ENCODE results near the gene CACYBP.

DNA sequence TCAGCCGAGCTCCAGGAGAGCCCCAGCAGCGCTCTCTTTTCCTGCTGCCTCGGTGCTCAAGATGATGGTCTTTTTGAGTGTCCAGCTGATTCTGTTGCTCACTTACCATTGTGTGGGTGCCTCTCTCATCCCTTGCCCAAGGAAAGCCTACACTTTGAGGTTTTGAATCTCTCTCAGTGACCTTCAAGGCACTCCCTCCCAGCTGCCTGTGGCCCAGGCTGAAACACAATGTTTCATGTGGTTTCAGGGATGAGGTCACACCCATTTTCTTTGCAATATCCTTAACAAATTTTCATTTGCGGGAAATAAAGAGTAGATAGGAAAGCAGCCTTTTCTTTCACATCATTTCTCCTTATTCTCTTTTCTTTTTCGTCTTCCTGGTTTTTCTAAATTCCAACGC, 36.1 kb downstream of the CACYBP start:
- TF ChIP-seq, protein P1, sequence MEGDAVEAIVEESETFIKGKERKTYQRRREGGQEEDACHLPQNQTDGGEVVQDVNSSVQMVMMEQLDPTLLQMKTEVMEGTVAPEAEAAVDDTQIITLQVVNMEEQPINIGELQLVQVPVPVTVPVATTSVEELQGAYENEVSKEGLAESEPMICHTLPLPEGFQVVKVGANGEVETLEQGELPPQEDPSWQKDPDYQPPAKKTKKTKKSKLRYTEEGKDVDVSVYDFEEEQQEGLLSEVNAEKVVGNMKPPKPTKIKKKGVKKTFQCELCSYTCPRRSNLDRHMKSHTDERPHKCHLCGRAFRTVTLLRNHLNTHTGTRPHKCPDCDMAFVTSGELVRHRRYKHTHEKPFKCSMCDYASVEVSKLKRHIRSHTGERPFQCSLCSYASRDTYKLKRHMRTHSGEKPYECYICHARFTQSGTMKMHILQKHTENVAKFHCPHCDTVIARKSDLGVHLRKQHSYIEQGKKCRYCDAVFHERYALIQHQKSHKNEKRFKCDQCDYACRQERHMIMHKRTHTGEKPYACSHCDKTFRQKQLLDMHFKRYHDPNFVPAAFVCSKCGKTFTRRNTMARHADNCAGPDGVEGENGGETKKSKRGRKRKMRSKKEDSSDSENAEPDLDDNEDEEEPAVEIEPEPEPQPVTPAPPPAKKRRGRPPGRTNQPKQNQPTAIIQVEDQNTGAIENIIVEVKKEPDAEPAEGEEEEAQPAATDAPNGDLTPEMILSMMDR (conservative IDR thresholded peaks at IDR 0.05; ENCODE audit: low read length): no peak
- TF ChIP-seq EZH2phosphoT487 (IDR thresholded peaks at IDR 0.05; ENCODE audit: borderline replicate concordance, low read depth, low read length): no peak

All from OCI-LY7 (cell line).